Neuron (in vitro differentiated cells): Measurements from ENCODE around the gene KRTAP19-4.
"Not testable (repeated sequence)": the region's sequence is repeated elsewhere in the genome, so short reads cannot be mapped to it uniquely, and the experiment has no call there.

Source experiments
- H2AFZ ChIP-seq: one replicate; pipeline ENCODE4 v1.6.1; 2013; ENCODE audit warnings: low read depth, mild to moderate bottlenecking, inconsistent platforms, low read length, moderate library complexity
- H3K27me3 ChIP-seq: one replicate; pipeline ENCODE4 v1.6.1; 2013; ENCODE audit warnings: low read length; ENCODE audit not compliant: insufficient read depth
- H3K36me3 ChIP-seq: one replicate; pipeline ENCODE4 v1.6.1; 2013; ENCODE audit warnings: low read length; ENCODE audit not compliant: insufficient read depth
- H3K4me1 ChIP-seq: one replicate; pipeline ENCODE4 v1.6.1; 2013; ENCODE audit warnings: low read length; ENCODE audit not compliant: insufficient read depth
- H3K4me3 ChIP-seq: 2 replicates; pipeline ENCODE4 v1.5.1; 2013; ENCODE audit warnings: mild to moderate bottlenecking, low read length, moderate library complexity
- H3K9me3 ChIP-seq: one replicate; pipeline ENCODE4 v1.6.1; 2013; ENCODE audit warnings: low read length

KRTAP19-4 gene

GRCh38 chr21:30497065-30497464, at the start of gene KRTAP19-4:
Gene KRTAP19-4 (minus strand): TSS chr21:30497165. CDS start chr21:30497110, 55 bp downstream.
- no peaks in the 10 kb centered on the region for H3K36me3 ChIP-seq
- no peak within 1 kb of the TSS for H2AFZ ChIP-seq
- H3K4me3 ChIP-seq: no peak within 1 kb of the TSS
- H3K27me3 ChIP-seq: no peaks in the 10 kb centered on the region
- H3K9me3 ChIP-seq: no peaks in the 10 kb centered on the region
- H3K4me1 ChIP-seq: no peaks in the 10 kb centered on the region

GRCh38 chr21:30541764-30542163, 44.8 kb upstream of the KRTAP19-4 start, which contains the start of gene KRTAP19-6:
Gene KRTAP19-6 (minus strand): TSS chr21:30541864. CDS start chr21:30541833, 31 bp downstream.
- Histone ChIP-seq H3K27me3 (no peaks in the 10 kb centered on the region), H3K4me3 (no peak within 1 kb of the TSS)

GRCh38 chr21:30518876-30519275, 21.9 kb upstream of the KRTAP19-4 start:
- no peaks in the 10 kb centered on the region for H3K27me3 ChIP-seq
- H3K4me3 ChIP-seq: no peak overlapping the region
- H3K9me3 ChIP-seq: no peaks in the 10 kb centered on the region
- no peaks in the 10 kb centered on the region for H3K4me1 ChIP-seq
- no peaks in the 10 kb centered on the region for H3K36me3 ChIP-seq
- no peak overlapping the region for H2AFZ ChIP-seq

More at GRCh38 chr21:30541764-30542163, 44.8 kb upstream of the KRTAP19-4 start, which contains the start of gene KRTAP19-6:
- Histone ChIP-seq H3K9me3 (no peaks in the 10 kb centered on the region), H3K36me3 (no peaks in the 10 kb centered on the region), H2AFZ (no peak within 1 kb of the TSS), H3K4me1 (no peaks in the 10 kb centered on the region)

GRCh38 chr21:30515681-30516080, 18.7 kb upstream of the KRTAP19-4 start:
- H3K9me3 ChIP-seq: no peaks in the 10 kb centered on the region
- no peak overlapping the region for H3K4me3 ChIP-seq
- no peaks in the 10 kb centered on the region for H3K4me1 ChIP-seq
- no peaks in the 10 kb centered on the region for H3K36me3 ChIP-seq
- no peak overlapping the region for H2AFZ ChIP-seq
- H3K27me3 ChIP-seq: no peaks in the 10 kb centered on the region

GRCh38 chr21:30505621-30506205, 8.7 kb upstream of the KRTAP19-4 start:
- not testable (repeated sequence) for H3K27me3 ChIP-seq, H3K4me3 ChIP-seq, H2AFZ ChIP-seq, H3K9me3 ChIP-seq, H3K4me1 ChIP-seq, H3K36me3 ChIP-seq

- H2AFZ ChIP-seq: no peak within 1 kb of the TSS
- H3K4me3 ChIP-seq: no peak within 1 kb of the TSS
- H3K9me3 ChIP-seq: no peaks in the 10 kb centered on the region
- no peaks in the 10 kb centered on the region for H3K4me1 ChIP-seq
- H3K27me3 ChIP-seq: no peaks in the 10 kb centered on the region
- H3K36me3 ChIP-seq: no peaks in the 10 kb centered on the region
These were observed 5.1 kb upstream of the KRTAP19-4 start, which contains the start of gene KRTAP19-5 for GRCh38 chr21:30502041-30502440. Gene KRTAP19-5 (minus strand): TSS chr21:30502141. CDS start chr21:30502090, 51 bp downstream.

- no peaks in the 10 kb centered on the region for H3K4me1 ChIP-seq
- no peaks in the 10 kb centered on the region for H3K9me3 ChIP-seq
- H3K4me3 ChIP-seq: no peak within 1 kb of the TSS
- no peak within 1 kb of the TSS for H2AFZ ChIP-seq
- no peaks in the 10 kb centered on the region for H3K36me3 ChIP-seq
- no peaks in the 10 kb centered on the region for H3K27me3 ChIP-seq
These were observed 5.0 kb downstream of the KRTAP19-4 start, which contains the start of gene KRTAP19-3 for GRCh38 chr21:30491963-30492428. Gene KRTAP19-3 (minus strand): TSS chr21:30492013. CDS start chr21:30491957, 56 bp downstream.

GRCh38 chr21:30487336-30487735, 9.6 kb downstream of the KRTAP19-4 start, which contains the start of gene KRTAP19-2:
Gene KRTAP19-2 (minus strand): TSS chr21:30487436. CDS start chr21:30487348, 88 bp downstream.
- Histone ChIP-seq H3K4me1 (no peaks in the 10 kb centered on the region), H3K36me3 (no peaks in the 10 kb centered on the region), H2AFZ (no peak within 1 kb of the TSS), H3K27me3 (no peaks in the 10 kb centered on the region), H3K4me3 (no peak within 1 kb of the TSS), H3K9me3 (no peaks in the 10 kb centered on the region)

GRCh38 chr21:30486180-30486579, 10.8 kb downstream of the KRTAP19-4 start:
- Histone ChIP-seq H3K4me1 (no peaks in the 10 kb centered on the region), H3K4me3 (no peak overlapping the region), H3K27me3 (no peaks in the 10 kb centered on the region), H2AFZ (no peak overlapping the region), H3K9me3 (no peaks in the 10 kb centered on the region), H3K36me3 (no peaks in the 10 kb centered on the region)

- no peak overlapping the region for H2AFZ ChIP-seq
- H3K4me3 ChIP-seq: no peak overlapping the region
- peaks cover 2% of the 10 kb centered on the region for H3K4me1 ChIP-seq
- H3K9me3 ChIP-seq: no peaks in the 10 kb centered on the region
- H3K36me3 ChIP-seq: no peaks in the 10 kb centered on the region
- H3K27me3 ChIP-seq: no peaks in the 10 kb centered on the region
These were observed 14.8 kb downstream of the KRTAP19-4 start for GRCh38 chr21:30482130-30482529.

GRCh38 chr21:30480145-30480544, 16.8 kb downstream of the KRTAP19-4 start, which contains the start of gene KRTAP19-1:
Gene KRTAP19-1 (minus strand): TSS chr21:30480367. CDS start chr21:30480317, 50 bp downstream.
- H3K36me3 ChIP-seq: no peaks in the 10 kb centered on the region
- H3K4me3 ChIP-seq: no peak within 1 kb of the TSS
- H3K4me1 ChIP-seq: peaks cover 2% of the 10 kb centered on the region
- no peaks in the 10 kb centered on the region for H3K9me3 ChIP-seq
- H3K27me3 ChIP-seq: no peaks in the 10 kb centered on the region
- no peak within 1 kb of the TSS for H2AFZ ChIP-seq

- Histone ChIP-seq H2AFZ (no peak overlapping the region), H3K27me3 (no peaks in the 10 kb centered on the region), H3K9me3 (no peaks in the 10 kb centered on the region), H3K4me1 (peaks cover 2% of the 10 kb centered on the region), H3K36me3 (no peaks in the 10 kb centered on the region), H3K4me3 (no peak overlapping the region)
These were observed 17.7 kb downstream of the KRTAP19-4 start for GRCh38 chr21:30479259-30479658.

GRCh38 chr21:30478004-30478403, 19.0 kb downstream of the KRTAP19-4 start:
- H3K36me3 ChIP-seq: no peaks in the 10 kb centered on the region
- no peaks in the 10 kb centered on the region for H3K27me3 ChIP-seq
- no peaks in the 10 kb centered on the region for H3K9me3 ChIP-seq
- peaks cover 2% of the 10 kb centered on the region for H3K4me1 ChIP-seq
- no peak overlapping the region for H3K4me3 ChIP-seq
- no peak overlapping the region for H2AFZ ChIP-seq
